22Rv1 (cell line): Measurements from ENCODE around the gene CCDC187.
A peak's percentile ranks its signal among the peaks of the same experiment; 100 is the strongest.

Source experiments
- H3K27ac ChIP-seq: fragments of 450-650 bp; 2 replicates; pipeline ENCODE4 v1.5.1; 2017
- ZFX ChIP-seq: fragments of 450-650 bp; IDR thresholded peaks from 2 replicates; pipeline ENCODE4 v1.6.1; 2017; ENCODE audit warnings: antibody characterized with exemption, borderline replicate concordance
- TF ChIP-seq, protein P1 (sequence below): fragments of 450-650 bp; IDR thresholded peaks from 2 replicates; pipeline ENCODE4 v1.5.1; 2017; ENCODE audit warnings: mild to moderate bottlenecking

Gene CCDC187

DNA sequence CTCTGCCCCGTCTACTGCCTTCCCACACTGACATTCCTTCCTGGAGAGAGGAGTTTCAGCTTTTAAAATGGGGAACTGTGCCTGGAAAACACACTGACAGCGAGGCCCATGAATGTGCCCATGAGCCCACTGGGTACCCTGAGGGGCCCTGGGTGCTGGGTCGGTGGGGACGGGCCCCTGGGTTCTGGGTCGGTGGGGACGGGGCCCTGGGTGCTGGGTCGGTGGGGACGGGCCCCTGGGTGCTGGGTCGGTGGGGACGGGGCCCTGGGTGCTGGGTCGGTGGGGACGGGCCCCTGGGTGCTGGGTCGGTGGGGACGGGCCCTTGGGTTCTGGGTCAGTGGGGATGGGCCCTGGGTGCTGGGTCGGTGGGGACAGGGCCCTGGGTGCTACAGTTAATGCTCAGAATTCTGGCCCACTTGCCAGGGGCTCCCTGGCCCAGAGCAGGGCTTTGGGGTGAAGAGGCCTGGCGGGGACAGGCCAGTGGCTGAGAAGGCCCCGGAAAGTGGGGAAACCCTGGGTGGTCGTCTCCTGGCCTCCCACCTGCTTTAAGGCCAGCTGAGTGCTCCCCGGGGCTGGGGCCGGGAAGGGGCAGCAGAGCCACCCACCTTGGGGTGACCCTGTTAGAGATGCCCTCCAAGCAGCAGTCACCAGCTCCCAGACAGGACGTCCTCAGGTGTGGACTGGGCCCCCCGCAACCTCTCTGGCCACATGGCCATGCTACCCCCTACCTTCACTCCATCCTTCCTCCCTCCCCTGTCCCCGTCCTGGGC, 25.9 kb upstream of the CCDC187 start:
- TF ChIP-seq, protein P1, sequence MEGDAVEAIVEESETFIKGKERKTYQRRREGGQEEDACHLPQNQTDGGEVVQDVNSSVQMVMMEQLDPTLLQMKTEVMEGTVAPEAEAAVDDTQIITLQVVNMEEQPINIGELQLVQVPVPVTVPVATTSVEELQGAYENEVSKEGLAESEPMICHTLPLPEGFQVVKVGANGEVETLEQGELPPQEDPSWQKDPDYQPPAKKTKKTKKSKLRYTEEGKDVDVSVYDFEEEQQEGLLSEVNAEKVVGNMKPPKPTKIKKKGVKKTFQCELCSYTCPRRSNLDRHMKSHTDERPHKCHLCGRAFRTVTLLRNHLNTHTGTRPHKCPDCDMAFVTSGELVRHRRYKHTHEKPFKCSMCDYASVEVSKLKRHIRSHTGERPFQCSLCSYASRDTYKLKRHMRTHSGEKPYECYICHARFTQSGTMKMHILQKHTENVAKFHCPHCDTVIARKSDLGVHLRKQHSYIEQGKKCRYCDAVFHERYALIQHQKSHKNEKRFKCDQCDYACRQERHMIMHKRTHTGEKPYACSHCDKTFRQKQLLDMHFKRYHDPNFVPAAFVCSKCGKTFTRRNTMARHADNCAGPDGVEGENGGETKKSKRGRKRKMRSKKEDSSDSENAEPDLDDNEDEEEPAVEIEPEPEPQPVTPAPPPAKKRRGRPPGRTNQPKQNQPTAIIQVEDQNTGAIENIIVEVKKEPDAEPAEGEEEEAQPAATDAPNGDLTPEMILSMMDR = no peak
- TF ChIP-seq ZFX = no peak
- H3K27ac ChIP-seq = no peak overlapping the region

DNA sequence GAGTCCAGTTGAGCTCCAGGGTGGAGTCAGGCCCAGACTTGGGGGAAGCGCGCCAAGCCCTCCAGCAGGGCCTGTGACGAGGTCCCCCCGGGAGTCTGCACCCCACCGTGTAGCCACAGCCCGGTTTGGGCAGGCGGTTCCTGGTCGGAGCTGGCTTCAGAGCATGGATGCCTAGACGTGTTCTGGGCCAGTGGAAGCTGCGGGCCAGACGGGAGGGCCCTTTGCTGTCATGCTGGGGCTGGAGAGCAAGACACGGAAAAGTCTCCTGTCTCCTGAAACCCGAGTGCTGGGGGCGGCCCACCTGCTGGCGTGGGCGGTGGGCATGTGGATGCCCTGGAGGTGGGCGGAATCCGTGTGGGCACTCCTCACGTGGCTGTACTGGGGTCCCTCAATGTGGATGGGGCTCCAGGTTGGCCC, 25.3 kb upstream of the CCDC187 start:
- H3K27ac ChIP-seq = no peak overlapping the region
- TF ChIP-seq, protein P1 = no peak
- TF ChIP-seq ZFX = no peak

DNA sequence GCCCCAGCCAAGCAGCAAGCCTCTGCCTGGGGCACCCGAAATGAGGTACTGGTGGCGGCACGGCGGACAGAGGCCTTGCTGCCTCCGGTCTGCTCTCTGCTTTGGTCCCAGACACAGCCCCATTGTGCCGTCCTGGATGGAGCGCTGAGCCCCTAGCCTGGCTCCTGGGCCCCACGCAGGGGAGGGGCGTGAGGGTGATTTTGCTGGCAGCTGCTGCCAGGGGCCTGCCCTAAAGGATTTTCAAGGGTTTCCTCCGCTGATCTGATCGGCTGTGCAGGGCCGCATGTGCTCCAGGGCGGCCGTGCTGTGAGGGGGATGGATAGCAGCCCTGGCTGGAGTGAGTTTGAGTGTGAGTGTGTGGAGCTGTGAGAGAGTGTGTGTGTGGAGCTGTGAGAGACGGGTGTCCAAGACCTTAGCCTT, 24.7 kb upstream of the CCDC187 start:
- TF ChIP-seq, protein P1 = no peak
- TF ChIP-seq ZFX = no peak
- H3K27ac ChIP-seq = peak overlapping the region; percentile 55; the same call in 1 of the 2 replicates

GRCh38 chr9:136328011-136328621, 24.2 kb upstream of the CCDC187 start:
- TF ChIP-seq, protein P1 = no peak
- no peak for TF ChIP-seq ZFX
- H3K27ac ChIP-seq = peak overlapping the region; percentile 55

DNA sequence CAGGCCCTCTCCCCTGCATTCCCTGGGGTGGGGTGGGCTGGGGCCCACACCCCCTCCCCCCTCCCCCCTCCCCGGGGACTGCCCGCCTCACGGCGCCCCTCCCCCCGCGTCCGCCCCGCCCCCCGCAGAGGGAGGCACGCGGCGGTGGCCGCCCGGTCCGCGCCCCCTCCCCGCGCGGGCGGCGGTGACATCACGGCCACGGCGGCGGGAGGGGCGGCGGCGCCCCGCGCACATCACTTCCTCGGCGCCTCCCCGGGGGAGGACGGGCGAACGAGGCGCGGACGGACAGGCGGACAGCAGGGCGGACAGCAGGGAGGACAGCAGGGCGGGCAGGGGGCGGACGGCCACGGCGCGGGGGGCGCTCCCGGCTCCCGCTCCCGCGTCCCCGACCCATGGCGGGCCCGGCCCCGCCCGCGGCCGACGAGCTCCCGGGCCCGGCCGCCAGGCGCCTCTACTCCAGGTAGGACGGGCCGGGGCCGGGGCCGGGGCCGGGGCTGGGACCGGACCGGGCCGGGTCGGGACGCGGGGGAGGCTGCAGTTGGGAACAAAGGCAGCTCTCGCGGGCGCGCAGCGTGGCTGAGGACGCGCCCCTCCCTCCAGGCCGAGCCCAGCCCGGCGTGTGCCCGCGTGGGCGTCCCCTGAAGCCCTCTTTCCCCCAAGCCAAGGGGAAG, 23.5 kb upstream of the CCDC187 start, which contains the start of gene GPSM1:
Gene GPSM1 (plus strand): TSS at position 236 of the 671 bp plus-strand sequence. CDS start 157 bp downstream, at position 393.
- peak within 1 kb of the TSS; percentile 55 for H3K27ac ChIP-seq
- TF ChIP-seq ZFX = no peak
- TF ChIP-seq, protein P1 = no peak

DNA sequence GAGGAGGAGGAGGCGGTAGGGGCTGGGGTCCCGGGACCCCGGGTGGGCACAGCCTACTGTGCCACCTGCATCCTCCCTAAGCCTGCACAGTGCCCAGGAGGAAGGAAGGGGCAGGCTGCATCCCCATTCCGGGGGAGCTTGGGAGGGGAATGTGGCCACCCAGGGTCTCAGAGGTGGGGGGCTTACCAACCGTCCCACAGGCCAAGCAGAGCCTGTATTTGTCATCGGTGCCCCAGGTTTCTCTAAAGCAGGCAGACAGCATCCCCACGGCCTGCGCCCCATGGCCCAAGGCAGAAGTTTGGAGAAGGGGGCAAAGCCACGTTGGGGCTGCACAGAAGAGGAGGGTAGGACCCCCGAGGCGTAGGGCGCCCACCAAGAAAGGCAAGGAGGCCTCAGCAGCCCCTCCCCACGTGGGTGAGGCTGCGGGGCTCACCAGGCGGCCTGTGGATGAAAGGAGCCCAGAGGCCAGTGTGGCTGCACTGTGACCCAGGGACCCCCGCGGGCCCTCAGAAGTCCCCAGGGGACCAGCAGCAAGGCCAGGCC, 22.9 kb upstream of the CCDC187 start:
- H3K27ac ChIP-seq = no peak overlapping the region
- TF ChIP-seq, protein P1 = no peak
- no peak for TF ChIP-seq ZFX
